ENCODE results near the gene IBA57. TPM values are rescaled to one million over a fixed set of nuclear protein-coding genes. Genes with fewer than 3 reads are reported as not detected.

Gene IBA57
- polyA plus RNA-seq, 1 donor (not counting 4 experiments of a cell fraction or from before 2014, with no cell fraction given): 1.5 TPM

DNA sequence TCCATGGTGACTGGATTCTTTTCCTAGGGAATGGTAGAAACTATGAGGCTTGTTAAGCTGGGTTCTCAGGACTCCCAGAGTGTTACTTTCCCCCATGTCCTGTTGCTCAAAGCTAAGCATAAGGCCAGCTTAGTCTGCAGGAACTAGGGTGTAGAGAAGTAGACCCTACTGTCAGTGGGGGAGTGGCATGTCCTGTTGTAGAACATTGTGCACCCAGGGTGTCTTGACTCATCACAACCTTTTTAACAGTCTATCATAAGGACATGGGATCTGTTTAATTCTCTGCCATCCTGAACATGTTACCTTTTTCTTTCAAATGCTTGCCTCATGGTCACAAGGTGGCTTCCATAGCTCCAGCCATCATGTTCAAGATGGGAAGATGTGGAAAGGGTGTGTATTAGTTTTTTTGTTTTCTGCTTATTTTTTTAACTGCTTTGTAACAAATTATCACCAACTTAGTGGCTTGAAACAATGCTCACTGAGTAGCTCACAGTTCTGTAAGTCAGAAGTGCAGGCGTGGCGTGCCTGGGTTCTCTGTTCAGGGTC is 59.6 kb downstream of the IBA57 start:
- FAIRE-seq: no peak
- Histone ChIP-seq H3K36me3 (ENCODE audit: control insufficient read depth in 2 of 2, extremely low read depth in 1 of 2, insufficient read depth in 2 of 2, low read length in 2 of 2) (peaks cover 7 to 11% of the 10 kb centered on the region in 2 experiments), H3K9me1 (ENCODE audit: control insufficient read depth, extremely low read depth, insufficient read depth, low read length) (no peaks in the 10 kb centered on the region), H3K9me3 (ENCODE audit: control insufficient read depth, low read depth, low read length) (peaks cover 2% of the 10 kb centered on the region), H3K9ac (ENCODE audit: control insufficient read depth, extremely low read depth, insufficient read depth, low read length) (no peak overlapping the region), H3K4me2 (ENCODE audit: control insufficient read depth, extremely low read depth, insufficient read depth, low read depth, low read length) (no peak overlapping the region), H3K4me3 (ENCODE audit: control insufficient read depth in 2 of 3, extremely low read depth in 1 of 3, insufficient read depth in 2 of 3, low read depth in 1 of 3, low read length in 3 of 3) (no peak overlapping the region), H4K20me1 (ENCODE audit: control insufficient read depth, extremely low read depth, insufficient read depth, low read length) (no peaks in the 10 kb centered on the region), H2AFZ (ENCODE audit: control insufficient read depth, low read length) (no peak overlapping the region), H3K27ac (ENCODE audit: control insufficient read depth, insufficient read depth, low read length) (no peak overlapping the region), H3K79me2 (ENCODE audit: control insufficient read depth, insufficient read depth, low read length) (no peaks in the 10 kb centered on the region), H3K27me3 (ENCODE audit: control insufficient read depth, extremely low read depth, insufficient read depth, low read length) (no peaks in the 10 kb centered on the region), H3K4me1 (ENCODE audit: control insufficient read depth, extremely low read depth, insufficient read depth, low read length) (peaks cover 11% of the 10 kb centered on the region)
- no peak for DNase-seq (ENCODE audit: low read depth, low spot score)
- TF ChIP-seq, protein P1, sequence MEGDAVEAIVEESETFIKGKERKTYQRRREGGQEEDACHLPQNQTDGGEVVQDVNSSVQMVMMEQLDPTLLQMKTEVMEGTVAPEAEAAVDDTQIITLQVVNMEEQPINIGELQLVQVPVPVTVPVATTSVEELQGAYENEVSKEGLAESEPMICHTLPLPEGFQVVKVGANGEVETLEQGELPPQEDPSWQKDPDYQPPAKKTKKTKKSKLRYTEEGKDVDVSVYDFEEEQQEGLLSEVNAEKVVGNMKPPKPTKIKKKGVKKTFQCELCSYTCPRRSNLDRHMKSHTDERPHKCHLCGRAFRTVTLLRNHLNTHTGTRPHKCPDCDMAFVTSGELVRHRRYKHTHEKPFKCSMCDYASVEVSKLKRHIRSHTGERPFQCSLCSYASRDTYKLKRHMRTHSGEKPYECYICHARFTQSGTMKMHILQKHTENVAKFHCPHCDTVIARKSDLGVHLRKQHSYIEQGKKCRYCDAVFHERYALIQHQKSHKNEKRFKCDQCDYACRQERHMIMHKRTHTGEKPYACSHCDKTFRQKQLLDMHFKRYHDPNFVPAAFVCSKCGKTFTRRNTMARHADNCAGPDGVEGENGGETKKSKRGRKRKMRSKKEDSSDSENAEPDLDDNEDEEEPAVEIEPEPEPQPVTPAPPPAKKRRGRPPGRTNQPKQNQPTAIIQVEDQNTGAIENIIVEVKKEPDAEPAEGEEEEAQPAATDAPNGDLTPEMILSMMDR (optimal IDR thresholded peaks at IDR 0.05 in 1 of 3, IDR thresholded peaks at IDR 0.05 in 1 of 3, conservative IDR thresholded peaks at IDR 0.05 in 1 of 3; ENCODE audit: extremely low read depth in 1 of 3, insufficient read depth in 2 of 3, low read length in 3 of 3): no peak
- TF ChIP-seq EZH2 (IDR thresholded peaks at IDR 0.05; ENCODE audit: low read length): no peak
- dilution Hi-C loops (cut with MboI; ENCODE audit: extremely low pct_ligation_motif_present, low sequenced_read_pairs): no loop called here

DNA sequence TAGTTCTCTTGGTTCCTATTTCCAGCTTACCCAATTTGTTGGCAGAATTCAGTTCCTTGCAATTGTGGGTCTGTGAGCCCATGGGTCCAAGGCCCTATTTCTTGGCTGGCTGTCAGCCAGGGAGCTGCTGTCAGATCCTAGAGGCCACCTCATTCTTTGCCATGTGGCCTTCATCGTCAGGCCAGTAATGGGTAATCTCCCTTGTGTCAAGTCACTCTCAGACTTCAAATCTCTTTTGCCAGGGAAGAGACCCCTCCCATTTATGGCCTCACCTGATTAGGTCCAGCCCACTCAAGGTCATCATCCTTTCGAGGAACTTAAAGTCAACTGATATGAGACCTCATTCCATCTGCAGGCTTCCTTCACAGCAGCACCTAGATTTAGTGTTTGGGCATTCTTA is 60.1 kb downstream of the IBA57 start:
- peaks cover 11% of the 10 kb centered on the region for H3K4me1 ChIP-seq (ENCODE audit: control insufficient read depth, extremely low read depth, insufficient read depth, low read length)
- H3K4me3 ChIP-seq (ENCODE audit: control insufficient read depth in 2 of 3, extremely low read depth in 1 of 3, insufficient read depth in 2 of 3, low read depth in 1 of 3, low read length in 3 of 3): no peak overlapping the region
- DNase-seq (ENCODE audit: low read depth, low spot score) (no peak), FAIRE-seq (no peak)
- no peak overlapping the region for H3K4me2 ChIP-seq (ENCODE audit: control insufficient read depth, extremely low read depth, insufficient read depth, low read depth, low read length)
- H3K9me3 ChIP-seq (ENCODE audit: control insufficient read depth, low read depth, low read length): peaks cover 2% of the 10 kb centered on the region
- no peak overlapping the region for H3K27ac ChIP-seq (ENCODE audit: control insufficient read depth, insufficient read depth, low read length)
- no peak overlapping the region for H2AFZ ChIP-seq (ENCODE audit: control insufficient read depth, low read length)
- H3K9ac ChIP-seq (ENCODE audit: control insufficient read depth, extremely low read depth, insufficient read depth, low read length): no peak overlapping the region
- H3K79me2 ChIP-seq (ENCODE audit: control insufficient read depth, insufficient read depth, low read length): no peaks in the 10 kb centered on the region
- H4K20me1 ChIP-seq (ENCODE audit: control insufficient read depth, extremely low read depth, insufficient read depth, low read length): no peaks in the 10 kb centered on the region
- dilution Hi-C loops (cut with MboI; ENCODE audit: extremely low pct_ligation_motif_present, low sequenced_read_pairs): no loop called here
- H3K9me1 ChIP-seq (ENCODE audit: control insufficient read depth, extremely low read depth, insufficient read depth, low read length): no peaks in the 10 kb centered on the region
- peaks cover 7 to 11% of the 10 kb centered on the region in 2 experiments for H3K36me3 ChIP-seq (ENCODE audit: control insufficient read depth in 2 of 2, extremely low read depth in 1 of 2, insufficient read depth in 2 of 2, low read length in 2 of 2)
- TF ChIP-seq EZH2 (IDR thresholded peaks at IDR 0.05; ENCODE audit: low read length): no peak
- TF ChIP-seq, protein P1 (optimal IDR thresholded peaks at IDR 0.05 in 1 of 3, IDR thresholded peaks at IDR 0.05 in 1 of 3, conservative IDR thresholded peaks at IDR 0.05 in 1 of 3; ENCODE audit: extremely low read depth in 1 of 3, insufficient read depth in 2 of 3, low read length in 3 of 3): no peak
- H3K27me3 ChIP-seq (ENCODE audit: control insufficient read depth, extremely low read depth, insufficient read depth, low read length): no peaks in the 10 kb centered on the region

All from keratinocyte (primary cell).